Smooth muscle cell of the brain vasculature (primary cell): ENCODE data around the gene NDNF.

Experiments used
- DNase-seq: peaks from one replicate; pipeline ENCODE4 v3.0.0-alpha.2; 2012; ENCODE audit warnings: low read depth, low spot score

The NDNF gene

GRCh38 chr4:121015421-121015820, 56.9 kb downstream of the NDNF start:
- no peak for DNase-seq

- no peak for DNase-seq
These were observed 57.8 kb downstream of the NDNF start for GRCh38 chr4:121014544-121014943.

GRCh38 chr4:121011780-121012340, 60.5 kb downstream of the NDNF start:
- DNase-seq: no peak

- DNase-seq: no peak
These were observed 61.2 kb downstream of the NDNF start for GRCh38 chr4:121011138-121011537.

GRCh38 chr4:121009578-121010478, 62.5 kb downstream of the NDNF start:
- DNase-seq: no peak

- no peak for DNase-seq
These were observed 64.7 kb downstream of the NDNF start for GRCh38 chr4:121007660-121008059.

- no peak for DNase-seq
These were observed 68.5 kb downstream of the NDNF start for GRCh38 chr4:121003863-121004262.

GRCh38 chr4:120995266-120996010, 76.9 kb downstream of the NDNF start:
- DNase-seq: no peak

GRCh38 chr4:120994521-120994920, 77.8 kb downstream of the NDNF start:
- no peak for DNase-seq

- no peak for DNase-seq
These were observed 80.5 kb downstream of the NDNF start for GRCh38 chr4:120991885-120992284.

- DNase-seq: no peak
These were observed 82.1 kb downstream of the NDNF start for GRCh38 chr4:120990246-120990645.
